NCI-H510A (cell line): Measurements from ENCODE around the gene BMF.

Source experiments
- DNase-seq: peaks from one replicate; lab custom pipeline; 2025; lab: John Stamatoyannopoulos, UW

BMF gene

DNA sequence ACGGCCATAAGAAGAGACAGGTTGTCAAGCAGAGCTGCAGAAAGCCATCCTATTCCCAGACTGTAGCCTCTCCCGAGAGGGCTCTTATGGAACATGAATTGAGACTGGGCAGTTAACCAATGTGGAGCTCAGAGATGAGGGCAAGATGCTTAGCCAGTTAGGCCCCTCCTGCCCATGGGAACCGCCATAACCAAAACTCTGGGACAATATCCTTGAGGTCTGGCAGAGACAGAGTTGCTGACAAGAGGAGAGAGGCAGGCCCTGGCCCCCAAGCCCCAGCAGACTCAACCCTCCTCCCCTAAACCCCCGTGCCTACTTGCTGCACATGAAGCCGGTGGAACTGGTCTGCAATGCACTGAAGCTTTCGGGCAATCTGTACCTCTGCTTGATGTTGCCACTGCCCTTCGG lies 4.8 kb downstream of the BMF start:
- DNase-seq: no peak

GRCh38 chr15:40102897-40103858 lies 5.5 kb downstream of the BMF start:
- peak; percentile 92 for DNase-seq

DNA sequence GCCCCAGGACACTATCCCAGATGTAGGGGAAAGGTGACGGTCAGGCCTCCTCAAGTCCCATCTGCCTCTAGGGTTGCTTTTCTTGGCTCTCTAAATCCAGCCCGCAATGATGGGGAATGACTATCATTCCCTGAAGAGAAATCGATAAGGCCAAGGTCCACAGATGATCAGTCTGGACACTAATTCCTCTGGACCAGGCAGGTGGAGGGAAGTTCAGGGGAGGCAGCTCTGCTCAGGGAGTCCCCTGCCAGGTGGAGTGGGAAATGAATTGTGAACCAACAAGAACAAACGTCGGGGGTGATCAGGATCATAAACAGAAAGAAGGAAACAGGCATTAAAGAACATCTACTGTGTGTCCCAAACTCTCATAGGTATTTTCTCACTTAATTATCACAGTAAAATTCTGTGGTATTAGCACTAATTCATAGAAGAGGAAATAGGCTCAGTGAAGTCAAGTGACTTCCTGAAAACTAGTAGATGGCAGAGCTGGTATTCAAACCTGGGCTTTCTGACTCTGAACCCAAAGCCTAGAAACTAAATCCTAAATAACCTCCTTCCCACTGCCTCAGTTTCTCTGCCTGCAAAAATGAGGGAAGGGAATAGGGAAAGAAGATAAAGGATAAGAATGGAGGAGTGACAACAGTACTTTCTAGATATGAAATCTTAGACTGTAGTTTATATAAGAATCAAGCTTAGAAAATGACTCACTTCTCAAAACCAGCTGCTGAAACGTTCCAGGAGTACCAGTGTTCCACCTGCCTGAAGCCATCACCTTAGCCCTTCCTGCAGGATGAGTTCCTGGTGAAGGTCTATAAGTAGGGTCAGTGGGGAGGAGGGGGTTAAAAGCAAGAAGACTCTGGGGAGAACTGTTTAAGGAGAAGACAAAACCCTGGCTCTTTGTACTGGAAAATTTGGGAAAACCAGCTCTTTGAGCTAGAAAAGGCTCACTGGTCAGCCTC lies 7.5 kb downstream of the BMF start:
- DNase-seq: no peak

DNA sequence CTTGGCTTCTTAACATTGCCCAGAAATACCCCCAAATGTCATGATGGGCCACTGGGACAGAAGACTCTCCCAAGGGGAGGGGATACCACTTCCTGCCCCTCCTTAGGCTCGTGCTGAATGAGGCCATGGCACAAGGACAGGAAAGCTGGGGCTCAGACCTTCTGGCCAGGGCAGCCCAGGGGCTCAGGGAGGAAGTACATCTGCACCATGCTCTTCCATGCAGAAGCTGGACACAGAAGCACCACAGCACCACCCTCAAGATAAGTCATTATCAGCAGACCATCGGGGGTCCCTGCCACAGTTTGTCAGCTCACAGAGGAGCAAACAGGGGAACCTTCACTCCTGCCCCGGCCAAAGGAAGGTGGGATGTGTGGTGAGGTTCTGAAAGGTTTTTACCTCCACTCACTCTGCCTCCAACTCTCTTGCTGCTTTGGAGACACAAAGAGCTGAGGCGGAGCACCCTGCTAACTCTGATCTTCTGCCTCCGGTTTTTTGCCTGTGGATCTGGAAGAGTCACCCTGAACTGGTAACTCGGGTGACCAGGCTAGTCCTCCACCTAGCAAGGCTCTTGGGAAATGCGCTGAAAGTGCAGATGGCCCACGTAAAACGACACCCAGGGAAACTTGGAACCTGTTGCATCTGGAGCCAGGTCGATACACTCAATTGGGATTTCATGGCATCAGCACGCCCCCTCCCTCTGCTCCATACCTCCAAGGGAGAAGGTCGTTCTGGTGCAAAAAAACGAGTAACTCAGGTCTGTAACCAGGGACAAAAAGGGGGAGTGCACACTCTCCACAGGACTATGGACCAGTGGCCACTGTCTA lies 8.3 kb downstream of the BMF start:
- no peak for DNase-seq

DNA sequence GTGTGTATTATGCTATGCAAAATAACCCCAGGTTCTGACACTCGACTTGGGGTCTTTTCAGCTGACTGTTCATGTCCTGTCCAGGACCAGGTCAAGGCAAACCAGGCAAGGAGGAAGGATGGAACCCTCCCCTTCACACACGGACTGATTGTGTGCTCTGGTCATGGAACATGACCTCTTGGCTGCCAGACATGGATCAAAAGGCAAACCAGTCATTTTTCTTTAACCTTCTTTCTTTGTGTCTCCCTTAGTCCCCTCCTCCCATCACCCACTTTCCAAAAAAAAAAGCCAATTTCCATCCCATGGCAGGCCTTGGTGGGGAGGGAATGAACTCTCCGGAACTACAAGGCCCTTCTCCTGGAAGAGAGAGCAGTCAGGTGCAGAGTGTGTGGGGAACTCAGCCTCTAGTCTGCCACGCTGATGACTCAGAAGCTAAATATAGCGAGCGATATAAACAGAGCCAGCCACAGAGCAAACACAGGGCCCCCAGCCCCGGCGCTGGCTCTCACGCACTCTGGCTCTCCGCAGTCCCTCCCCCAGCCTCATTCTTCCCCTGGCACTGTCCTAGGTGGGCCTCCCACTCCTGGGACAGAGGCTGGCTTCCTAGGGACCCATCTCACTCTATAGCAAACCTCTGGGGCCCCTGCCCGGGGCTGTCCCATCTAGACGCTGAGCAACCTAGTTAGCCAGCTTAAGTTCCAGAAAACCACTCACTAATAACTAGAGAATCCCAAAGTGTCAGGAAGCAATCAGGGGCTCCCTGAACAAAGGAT lies 10.0 kb downstream of the BMF start:
- DNase-seq: peak; percentile 84

- DNase-seq: no peak
Measured at GRCh38 chr15:40097968-40098476, 10.7 kb downstream of the BMF start.

- no peak for DNase-seq
Measured at GRCh38 chr15:40097096-40097967, 11.3 kb downstream of the BMF start.

DNA sequence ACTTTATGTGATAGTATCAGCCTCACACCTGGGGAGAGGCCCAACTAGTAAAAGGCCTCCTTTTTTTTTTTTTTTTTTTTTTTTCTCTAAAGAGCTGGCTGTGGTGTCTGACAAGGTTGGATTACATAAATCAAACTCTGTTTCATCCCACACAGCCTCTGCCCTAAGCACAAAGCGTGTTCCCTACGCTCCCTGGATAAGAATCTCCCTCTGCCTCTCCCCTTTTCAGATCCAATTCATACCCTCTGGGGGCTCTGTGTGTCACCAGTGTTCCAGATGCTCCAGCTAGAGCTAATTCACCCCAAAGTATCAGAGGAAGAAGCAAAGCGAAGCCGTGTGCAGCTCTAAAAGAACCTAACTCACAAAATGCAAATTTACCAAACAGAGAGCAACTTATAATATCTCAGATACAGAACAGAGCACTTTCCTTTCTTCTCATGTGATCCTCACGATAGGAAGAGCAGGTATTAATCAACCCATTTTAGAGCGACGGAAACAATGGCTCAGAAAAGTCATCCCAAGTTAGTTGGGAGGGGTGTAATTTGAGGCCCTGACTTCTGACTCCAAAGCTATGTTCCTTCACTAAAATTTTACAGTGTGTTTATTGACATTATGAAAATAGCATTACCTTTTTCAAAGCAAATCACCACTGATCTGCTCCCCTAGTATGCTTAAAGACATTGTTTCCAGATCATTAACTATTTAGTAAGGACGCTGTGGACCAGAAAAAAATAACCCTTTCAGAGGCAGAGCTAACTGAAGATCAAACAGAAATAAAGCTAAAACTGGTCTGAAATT lies 12.4 kb downstream of the BMF start:
- no peak for DNase-seq

- no peak for DNase-seq
Measured at GRCh38 chr15:40095371-40096093, 13.1 kb downstream of the BMF start.

DNA sequence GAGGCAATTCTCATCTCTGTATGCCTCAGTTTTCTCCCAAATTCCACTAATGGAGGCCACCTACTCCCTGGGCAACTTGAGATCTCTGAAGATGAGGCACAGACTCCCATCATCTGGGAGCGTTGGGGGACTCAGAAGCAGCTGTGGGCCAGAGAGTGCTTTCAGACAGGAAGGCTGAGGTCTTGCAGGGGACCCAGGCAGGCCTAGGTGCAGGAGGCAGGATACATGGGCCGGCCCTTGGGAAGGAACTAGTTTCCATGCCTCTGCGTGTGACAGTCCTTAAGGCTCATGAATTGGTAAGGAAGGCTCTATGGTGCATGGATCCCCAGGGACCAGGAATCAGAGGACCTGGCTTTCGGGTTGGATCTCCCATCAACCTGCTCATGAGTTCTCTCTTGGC lies 14.5 kb downstream of the BMF start:
- DNase-seq: no peak

- DNase-seq: no peak
Measured at GRCh38 chr15:40092979-40093869, 15.5 kb downstream of the BMF start.

- DNase-seq: peak; percentile 74
Measured at GRCh38 chr15:40092256-40092978, 16.3 kb downstream of the BMF start.

DNA sequence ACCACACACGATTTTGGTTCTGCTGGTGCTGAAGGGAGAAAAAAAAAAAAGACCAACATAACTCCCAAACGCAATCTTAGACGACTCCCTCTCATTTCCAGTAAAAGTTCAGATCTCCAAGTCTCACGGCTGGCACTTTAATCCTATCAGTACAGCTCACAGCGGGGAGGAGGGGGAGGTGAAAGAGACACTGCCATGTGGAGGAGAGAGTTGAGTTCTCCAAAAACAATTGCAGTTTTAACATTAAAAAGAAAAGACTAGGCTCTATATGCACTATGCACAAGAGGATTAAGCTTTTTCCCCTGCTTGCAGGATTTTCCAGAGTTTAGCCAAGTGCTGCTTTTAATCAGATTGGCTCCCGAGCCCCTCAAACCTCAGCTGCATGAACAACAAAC lies 16.8 kb downstream of the BMF start:
- DNase-seq: no peak

DNA sequence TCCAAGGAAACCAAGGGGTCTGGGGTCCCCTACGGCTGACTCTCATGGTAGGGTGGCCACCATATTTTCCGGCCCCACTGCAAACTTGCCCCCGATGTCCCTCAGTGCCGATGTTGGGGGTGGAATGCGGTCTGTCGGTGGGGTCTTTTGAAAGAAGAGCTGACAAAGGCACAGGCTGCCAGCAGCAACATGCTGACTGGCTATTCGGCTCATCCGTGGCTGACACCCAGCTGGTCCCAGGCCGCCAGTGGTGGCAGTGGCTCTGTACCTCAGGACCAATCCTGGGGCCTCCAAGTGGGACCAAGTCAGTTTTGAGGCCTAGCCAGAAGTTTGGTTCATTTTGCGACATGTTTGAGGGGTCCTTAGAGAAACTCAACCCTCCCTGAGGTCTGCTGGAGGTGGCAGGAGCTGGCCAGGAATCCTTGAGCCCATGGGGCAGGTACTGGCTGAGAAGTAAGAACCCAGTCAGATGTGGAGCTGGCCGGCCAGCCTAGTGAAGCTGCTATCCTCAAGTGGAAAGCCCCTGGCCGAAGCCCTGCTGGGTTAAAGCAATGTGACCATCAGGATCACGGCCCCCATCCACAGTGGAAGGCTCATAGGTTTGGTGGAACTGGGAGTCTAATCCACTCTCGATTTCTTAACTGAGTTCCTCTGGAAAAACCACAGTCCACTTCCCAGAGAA lies 17.8 kb downstream of the BMF start:
- no peak for DNase-seq

GRCh38 chr15:40088929-40089755 lies 19.5 kb downstream of the BMF start:
- no peak for DNase-seq
